GM18519 (cell line): ENCODE data around the gene ATP9A.
A peak's percentile ranks its signal among the peaks of the same experiment; 100 is the strongest.

Experiments
- ATAC-seq: cut with Tn5 transposase; IDR thresholded peaks from one replicate; pipeline ENCODE4 v1.9.1; 2021; ENCODE audit warnings: mild to moderate bottlenecking, moderate library complexity; ENCODE audit not compliant: unreplicated experiment, low FRiP score

Gene ATP9A

GRCh38 chr20:51565298-51566144 lies 202.7 kb downstream of the ATP9A start:
- no peak for ATAC-seq

GRCh38 chr20:51563486-51564332 lies 204.5 kb downstream of the ATP9A start:
- ATAC-seq, result no peak

GRCh38 chr20:51563174-51563485 lies 205.1 kb downstream of the ATP9A start:
- ATAC-seq, result no peak

GRCh38 chr20:51562332-51563173 lies 205.6 kb downstream of the ATP9A start:
- no peak for ATAC-seq

GRCh38 chr20:51562027-51562331 lies 206.2 kb downstream of the ATP9A start:
- no peak for ATAC-seq

GRCh38 chr20:51560550-51561307 lies 207.5 kb downstream of the ATP9A start:
- no peak for ATAC-seq

GRCh38 chr20:51560042-51560441 lies 208.1 kb downstream of the ATP9A start:
- no peak for ATAC-seq

GRCh38 chr20:51554538-51555165 lies 213.5 kb downstream of the ATP9A start:
- peak; percentile 69 for ATAC-seq

GRCh38 chr20:51553897-51554486 lies 214.2 kb downstream of the ATP9A start:
- no peak for ATAC-seq

GRCh38 chr20:51551186-51551585 lies 217.0 kb downstream of the ATP9A start:
- no peak for ATAC-seq

GRCh38 chr20:51549474-51549873 lies 218.7 kb downstream of the ATP9A start:
- ATAC-seq, result no peak

- ATAC-seq, result no peak
Observed at GRCh38 chr20:51547951-51548350, 220.2 kb downstream of the ATP9A start.
